IMR-90 (cell line): ENCODE data around the gene RHBDF1.
A peak's percentile ranks its signal among the peaks of the same experiment; 100 is the strongest.

Source experiments
- BHLHE40 ChIP-seq: fragments of 150-350 bp; IDR thresholded peaks from 2 replicates; pipeline ENCODE4 v1.6.1; 2016; ENCODE audit warnings: mild to moderate bottlenecking, low read depth, low read length
- CEBPB ChIP-seq: IDR thresholded peaks from 2 replicates; pipeline ENCODE4 v1.6.1; 2012; ENCODE audit warnings: low read depth, low read length, improper control_type of control experiment
- CHD1 ChIP-seq: IDR thresholded peaks from 2 replicates; pipeline ENCODE4 v1.6.1; 2012; ENCODE audit warnings: low read depth, low read length, improper control_type of control experiment
- CTCF ChIP-seq: conservative IDR thresholded peaks from 2 replicates; pipeline ENCODE4 v1.5.1; 2012; ENCODE audit warnings: mild to moderate bottlenecking, low read depth, low read length, improper control_type of control experiment
- ELK1 ChIP-seq: fragments of 150-350 bp; IDR thresholded peaks from 2 replicates; pipeline ENCODE4 v1.6.1; 2016; ENCODE audit warnings: low read depth, mild to moderate bottlenecking, low read length, moderate library complexity, borderline replicate concordance
- MAFK ChIP-seq: IDR thresholded peaks from 2 replicates; pipeline ENCODE4 v1.6.1; 2012; ENCODE audit warnings: low read depth, low read length, improper control_type of control experiment
- MXI1 ChIP-seq: IDR thresholded peaks from 2 replicates; pipeline ENCODE4 v1.6.1; 2012; ENCODE audit warnings: low read depth, mild to moderate bottlenecking, low read length, moderate library complexity, borderline replicate concordance
- NFE2L2 ChIP-seq: fragments of 150-350 bp; IDR thresholded peaks from 2 replicates; pipeline ENCODE4 v1.6.1; 2016; ENCODE audit warnings: low read depth, mild to moderate bottlenecking, low read length
- POLR2A ChIP-seq: IDR thresholded peaks from 2 replicates; pipeline ENCODE4 v1.6.1; 2012; ENCODE audit warnings: mild to moderate bottlenecking, low read depth, low read length
- RAD21 ChIP-seq: IDR thresholded peaks from 2 replicates; pipeline ENCODE4 v1.6.1; 2012; ENCODE audit warnings: low read length, improper control_type of control experiment
- RCOR1 ChIP-seq: IDR thresholded peaks from 2 replicates; pipeline ENCODE4 v1.6.1; 2012; ENCODE audit warnings: mild to moderate bottlenecking, low read length, improper control_type of control experiment; ENCODE audit not compliant: insufficient replicate concordance
- RFX5 ChIP-seq: IDR thresholded peaks from 2 replicates; pipeline ENCODE4 v1.8.0; 2012; ENCODE audit warnings: low read depth, mild to moderate bottlenecking, low read length, moderate library complexity
- USF2 ChIP-seq: fragments of 150-350 bp; IDR thresholded peaks from 2 replicates; pipeline ENCODE4 v1.6.1; 2017; ENCODE audit warnings: mild to moderate bottlenecking, antibody characterized with exemption, low read length, low read depth

- TF ChIP-seq CTCF (no peak), RAD21 (no peak), USF2 (no peak), RFX5 (no peak), CEBPB (no peak), MAFK (no peak), POLR2A (peak; percentile 62), ELK1 (no peak), RCOR1 (no peak), MXI1 (no peak), BHLHE40 (0 out of 2 replicates have a peak, but pooled peaks have one; percentile 3), CHD1 (no peak), NFE2L2 (no peak)
Measured at GRCh38 chr16:78444-79150, 6.2 kb upstream of the RHBDF1 start.
